Stimulated activated CD4-positive, alpha-beta T cell treated with anti-CD3 and anti-CD28 coated beads, TNF-alpha, amount 100 ng/mL, for 1 hour (primary cell): ENCODE data around the gene GDPD5.

Experiments
- DNase-seq, 3 donors: peaks; one replicate each; pipeline ENCODE4 v3.0.0-alpha.2; 2020; ENCODE audit warnings: low read depth in 3 of 3, low spot score in 1 of 3

The GDPD5 gene

GRCh38 chr11:75403037-75403436 is 122.7 kb downstream of the GDPD5 start:
- no peak for DNase-seq

- no peak for DNase-seq
Observed at GRCh38 chr11:75402002-75402773, 123.6 kb downstream of the GDPD5 start.

- no peak for DNase-seq
Observed at GRCh38 chr11:75400146-75400865, 125.4 kb downstream of the GDPD5 start.

- peak; percentile 62 to 79 (median 77) for DNase-seq
Observed at GRCh38 chr11:75399344-75400145, 126.2 kb downstream of the GDPD5 start, which contains the start of gene RPS3. RPS3 (plus strand) TSS chr11:75399518; CDS start chr11:75399548, 30 bp downstream.

- no peak for DNase-seq
Observed at GRCh38 chr11:75398906-75399305, 126.8 kb downstream of the GDPD5 start.

GRCh38 chr11:75394085-75394840 is 131.5 kb downstream of the GDPD5 start:
- DNase-seq: no peak

GRCh38 chr11:75389925-75390324 is 135.8 kb downstream of the GDPD5 start:
- no peak for DNase-seq

- no peak for DNase-seq
Observed at GRCh38 chr11:75389276-75389605, 136.5 kb downstream of the GDPD5 start.

GRCh38 chr11:75388386-75389275 is 137.1 kb downstream of the GDPD5 start:
- peak; percentile 28 to 41 (median 35) for DNase-seq

- no peak for DNase-seq
Observed at GRCh38 chr11:75387736-75388294, 137.9 kb downstream of the GDPD5 start.

GRCh38 chr11:75386942-75387630 is 138.7 kb downstream of the GDPD5 start:
- no peak for DNase-seq
